GM12891 (cell line): ENCODE data around the gene GPR87.

ENCODE experiments used
- PAX5 ChIP-seq: IDR thresholded peaks from 2 replicates; pipeline ENCODE4 v1.6.1; 2011; ENCODE audit warnings: low read length, moderate library complexity, mild to moderate bottlenecking; ENCODE audit not compliant: insufficient read depth, severe bottlenecking
- POLR2A ChIP-seq: IDR thresholded peaks from 2 replicates; pipeline ENCODE4 v1.6.1; 2011; ENCODE audit warnings: low read depth, low read length, control low read depth
- POLR2AphosphoS5 ChIP-seq: IDR thresholded peaks from 2 replicates; pipeline ENCODE4 v1.6.1; 2011; ENCODE audit warnings: low read depth, low read length, control low read depth
- POU2F2 ChIP-seq: IDR thresholded peaks from 2 replicates; pipeline ENCODE4 v1.6.1; 2011; ENCODE audit warnings: low read depth, mild to moderate bottlenecking, control low read depth, low read length, moderate library complexity
- SPI1 ChIP-seq: IDR thresholded peaks from 2 replicates; pipeline ENCODE4 v1.6.1; 2011; ENCODE audit warnings: low read depth, low read length, control low read depth
- TAF1 ChIP-seq: IDR thresholded peaks from 2 replicates; pipeline ENCODE4 v1.6.1; 2011; ENCODE audit warnings: low read depth, low read length, control low read depth

GRCh38 chr3:151285940-151286339 is 30.7 kb downstream of the GPR87 start:
- TF ChIP-seq POLR2A (no peak), TAF1 (no peak), POU2F2 (no peak), POLR2AphosphoS5 (no peak), PAX5 (no peak), SPI1 (no peak)
